ENCODE data around the gene ANKMY1. TPM values are rescaled to one million over a fixed set of nuclear protein-coding genes. Genes with fewer than 3 reads are reported as not detected.
A peak's percentile ranks its signal among the peaks of the same experiment; 100 is the strongest.

ANKMY1 gene
- total RNA-seq, 1 donor from 2014 or later = 7.2 TPM

- Mint-ChIP-seq H3K27me3 (ENCODE audit: low read depth, unreplicated experiment) (no peaks in the 10 kb centered on the region), H3K4me3 (ENCODE audit: unreplicated experiment) (peak overlapping the region; percentile 91), H3K27ac (ENCODE audit: unreplicated experiment) (no peak overlapping the region), H3K9me3 (ENCODE audit: unreplicated experiment) (no peaks in the 10 kb centered on the region), H3K36me3 (ENCODE audit: low read depth, unreplicated experiment) (no peaks in the 10 kb centered on the region), H3K4me1 (ENCODE audit: low read depth, unreplicated experiment) (peaks cover 16% of the 10 kb centered on the region)
- peaks cover 29% of the 10 kb centered on the region for H3K4me1 ChIP-seq (ENCODE audit: insufficient read depth, low read length)
- no peaks in the 10 kb centered on the region for H3K36me3 ChIP-seq (ENCODE audit: insufficient read depth, low read length)
- H3K79me2 ChIP-seq (ENCODE audit: insufficient read depth, low read length) = peaks cover 7% of the 10 kb centered on the region
- no peaks in the 10 kb centered on the region for H3K27me3 ChIP-seq (ENCODE audit: insufficient read depth, low read length)
- TF ChIP-seq EZH2 (IDR thresholded peaks at IDR 0.05; ENCODE audit: insufficient read depth, low read length) (no peak), CTCF (IDR thresholded peaks at IDR 0.05; ENCODE audit: insufficient read depth, low read depth, low read length) (peak; percentile 20)
- DNase-seq (ENCODE audit: low read depth) = peak; percentile 51
- no peak overlapping the region for H3K4me3 ChIP-seq (ENCODE audit: insufficient read depth, low read depth, low read length)
- peak overlapping the region; percentile 62 for H2AFZ ChIP-seq (ENCODE audit: low read depth, low read length)
- peak overlapping the region; percentile 97 for H3K4me2 ChIP-seq (ENCODE audit: low read length)
- no peak for FAIRE-seq
- peak overlapping the region; percentile 39 for H3K9ac ChIP-seq (ENCODE audit: low read length)
- H4K20me1 ChIP-seq (ENCODE audit: insufficient read depth, low read length) = peaks cover 25% of the 10 kb centered on the region
- no peak overlapping the region for H3K27ac ChIP-seq (ENCODE audit: low read depth, low read length)
- no peaks in the 10 kb centered on the region for H3K9me3 ChIP-seq (ENCODE audit: insufficient read depth, low read depth, low read length)
These were observed 8.7 kb upstream of the ANKMY1 start for GRCh38 chr2:240566203-240567136.

GRCh38 chr2:240565333-240566202 is 7.8 kb upstream of the ANKMY1 start:
- Histone ChIP-seq H3K4me2 (ENCODE audit: low read length) (peak overlapping the region; percentile 70), H2AFZ (ENCODE audit: low read depth, low read length) (peak overlapping the region; percentile 62), H3K27me3 (ENCODE audit: insufficient read depth, low read length) (no peaks in the 10 kb centered on the region), H3K9ac (ENCODE audit: low read length) (peak overlapping the region; percentile 39), H3K79me2 (ENCODE audit: insufficient read depth, low read length) (peaks cover 7% of the 10 kb centered on the region), H3K9me3 (ENCODE audit: insufficient read depth, low read depth, low read length) (no peaks in the 10 kb centered on the region), H3K4me1 (ENCODE audit: insufficient read depth, low read length) (peaks cover 32% of the 10 kb centered on the region), H3K36me3 (ENCODE audit: insufficient read depth, low read length) (no peaks in the 10 kb centered on the region), H3K4me3 (ENCODE audit: insufficient read depth, low read depth, low read length) (no peak overlapping the region), H3K27ac (ENCODE audit: low read depth, low read length) (no peak overlapping the region), H4K20me1 (ENCODE audit: insufficient read depth, low read length) (peaks cover 16% of the 10 kb centered on the region)
- no peaks in the 10 kb centered on the region for H3K36me3 Mint-ChIP-seq (ENCODE audit: low read depth, unreplicated experiment)
- no peak for TF ChIP-seq EZH2 (IDR thresholded peaks at IDR 0.05; ENCODE audit: insufficient read depth, low read length)
- TF ChIP-seq CTCF (IDR thresholded peaks at IDR 0.05; ENCODE audit: insufficient read depth, low read depth, low read length) = no peak
- H3K9me3 Mint-ChIP-seq (ENCODE audit: unreplicated experiment) = no peaks in the 10 kb centered on the region
- FAIRE-seq = no peak
- DNase-seq (ENCODE audit: low read depth) = peak; percentile 54
- peaks cover 18% of the 10 kb centered on the region for H3K4me1 Mint-ChIP-seq (ENCODE audit: low read depth, unreplicated experiment)
- H3K4me3 Mint-ChIP-seq (ENCODE audit: unreplicated experiment) = peak overlapping the region; percentile 8
- no peaks in the 10 kb centered on the region for H3K27me3 Mint-ChIP-seq (ENCODE audit: low read depth, unreplicated experiment)
- H3K27ac Mint-ChIP-seq (ENCODE audit: unreplicated experiment) = peak overlapping the region; percentile 79

Data from astrocyte (in vitro differentiated cells and primary cell).